Endodermal cell (in vitro differentiated cells): ENCODE measurements around the gene DAGLA. TPM values are rescaled to one million over a fixed set of nuclear protein-coding genes. Genes with fewer than 3 reads are reported as not detected.

Source experiments
- DNase-seq: peaks from one replicate; pipeline ENCODE4 v3.0.0-alpha.2; 2017
- H3K27ac ChIP-seq: 2 replicates; pipeline ENCODE4 v1.5.1; 2013; ENCODE audit warnings: mild to moderate bottlenecking, low read depth, low read length, moderate library complexity
- H3K27me3 ChIP-seq: 2 replicates; pipeline ENCODE4 v1.6.1; 2013; ENCODE audit warnings: mild to moderate bottlenecking, low read length, moderate library complexity; ENCODE audit not compliant: insufficient read depth, control insufficient read depth, poor library complexity, severe bottlenecking
- H3K36me3 ChIP-seq: 2 replicates; pipeline ENCODE4 v1.7.0; 2013; ENCODE audit warnings: mild to moderate bottlenecking, low read length, moderate library complexity; ENCODE audit not compliant: control insufficient read depth, insufficient read depth
- H3K4me1 ChIP-seq: one replicate; pipeline ENCODE4 v1.7.0; 2013; ENCODE audit warnings: low read length; ENCODE audit not compliant: control insufficient read depth, insufficient read depth
- H3K4me3 ChIP-seq: 2 replicates; pipeline ENCODE4 v1.5.1; 2013; ENCODE audit warnings: mild to moderate bottlenecking, low read length, moderate library complexity
- H3K9ac ChIP-seq: 2 replicates; pipeline ENCODE4 v1.6.1; 2013; ENCODE audit warnings: mild to moderate bottlenecking, low read length, moderate library complexity; ENCODE audit not compliant: poor library complexity, severe bottlenecking; ENCODE audit errors: extremely low read depth
- H3K9me3 ChIP-seq: 2 replicates; pipeline ENCODE4 v1.6.1; 2013; ENCODE audit warnings: mild to moderate bottlenecking, low read length, moderate library complexity; ENCODE audit not compliant: control insufficient read depth
- H3K27ac Mint-ChIP-seq: 2 replicates; pipeline ENCODE4 v1.8.0; 2020; ENCODE audit warnings: mixed read lengths
- H3K27me3 Mint-ChIP-seq: 2 replicates; pipeline ENCODE4 v1.8.0; 2021; ENCODE audit warnings: mild to moderate bottlenecking, mixed read lengths; ENCODE audit not compliant: insufficient read depth
- H3K36me3 Mint-ChIP-seq: 2 replicates; pipeline ENCODE4 v1.8.0; 2020; ENCODE audit warnings: low read depth, mixed read lengths
- H3K4me1 Mint-ChIP-seq: 2 replicates; pipeline ENCODE4 v1.8.0; 2020; ENCODE audit warnings: mixed read lengths
- H3K4me3 Mint-ChIP-seq: 2 replicates; pipeline ENCODE4 v1.8.0; 2020; ENCODE audit warnings: mild to moderate bottlenecking, moderate library complexity, mixed read lengths
- H3K9me3 Mint-ChIP-seq: 2 replicates; pipeline ENCODE4 v1.8.0; 2020; ENCODE audit warnings: mild to moderate bottlenecking, mixed read lengths
- WGBS, 2 experiments: methylation state at CpG; one replicate each; pipeline versions ENCODE4 v1.1.5 to v1.1.7; 2013; ENCODE audit warnings: missing lambda C conversion rate in 2 of 2, mixed read lengths in 1 of 2; ENCODE audit not compliant: insufficient coverage in 1 of 2, insufficient read length in 1 of 2; 5-methylcytosine and 5-hydroxymethylcytosine counted together
- total RNA-seq, 2 donors: library from RNA; stranded (reverse); fragmentation: NEBNext Ultra II Directional in 1 of 2; extraction: Animal tissue kit (Norgen Biotek cat#: 25700) in 1 of 2; gene quantifications; 2 replicates in 1 of 2; 3 replicates in 1 of 2; pipeline ENCODE4 v1.2.1, GENCODE V29; 2021
- TF ChIP-seq, protein P1 (sequence below): fragments of 200-600 bp; sonication (generic); conservative IDR thresholded peaks from 2 replicates; pipeline ENCODE4 v1.5.0; 2021; ENCODE audit warnings: antibody characterized with exemption, mild to moderate bottlenecking

DAGLA gene
- total RNA-seq, 2 donors from 2014 or later: 5.6 to 8.7 TPM

- no peaks in the 10 kb centered on the region for H3K9me3 Mint-ChIP-seq
- no peaks in the 10 kb centered on the region for H3K36me3 Mint-ChIP-seq
- peaks cover 42% of the 10 kb centered on the region for H3K4me1 Mint-ChIP-seq
- no peak overlapping the region for H3K9ac ChIP-seq
- H3K27ac ChIP-seq: no peak overlapping the region
- H3K4me3 ChIP-seq: no peak overlapping the region
- peak overlapping the region; percentile 26 for H3K27ac Mint-ChIP-seq
- H3K9me3 ChIP-seq: no peaks in the 10 kb centered on the region
- peaks cover 14% of the 10 kb centered on the region for H3K27me3 Mint-ChIP-seq
- H3K36me3 ChIP-seq: no peaks in the 10 kb centered on the region
- 92 to 95% methylated on average over 9 to 15 of the region's 15 CpGs for WGBS, 2 experiments
- TF ChIP-seq, protein P1, sequence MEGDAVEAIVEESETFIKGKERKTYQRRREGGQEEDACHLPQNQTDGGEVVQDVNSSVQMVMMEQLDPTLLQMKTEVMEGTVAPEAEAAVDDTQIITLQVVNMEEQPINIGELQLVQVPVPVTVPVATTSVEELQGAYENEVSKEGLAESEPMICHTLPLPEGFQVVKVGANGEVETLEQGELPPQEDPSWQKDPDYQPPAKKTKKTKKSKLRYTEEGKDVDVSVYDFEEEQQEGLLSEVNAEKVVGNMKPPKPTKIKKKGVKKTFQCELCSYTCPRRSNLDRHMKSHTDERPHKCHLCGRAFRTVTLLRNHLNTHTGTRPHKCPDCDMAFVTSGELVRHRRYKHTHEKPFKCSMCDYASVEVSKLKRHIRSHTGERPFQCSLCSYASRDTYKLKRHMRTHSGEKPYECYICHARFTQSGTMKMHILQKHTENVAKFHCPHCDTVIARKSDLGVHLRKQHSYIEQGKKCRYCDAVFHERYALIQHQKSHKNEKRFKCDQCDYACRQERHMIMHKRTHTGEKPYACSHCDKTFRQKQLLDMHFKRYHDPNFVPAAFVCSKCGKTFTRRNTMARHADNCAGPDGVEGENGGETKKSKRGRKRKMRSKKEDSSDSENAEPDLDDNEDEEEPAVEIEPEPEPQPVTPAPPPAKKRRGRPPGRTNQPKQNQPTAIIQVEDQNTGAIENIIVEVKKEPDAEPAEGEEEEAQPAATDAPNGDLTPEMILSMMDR: no peak
- no peak overlapping the region for H3K4me3 Mint-ChIP-seq
- H3K4me1 ChIP-seq: peaks cover 37% of the 10 kb centered on the region
- no peaks in the 10 kb centered on the region for H3K27me3 ChIP-seq
- no peak for DNase-seq
Observed at GRCh38 chr11:61757213-61757862, 77.1 kb downstream of the DAGLA start.

DNA sequence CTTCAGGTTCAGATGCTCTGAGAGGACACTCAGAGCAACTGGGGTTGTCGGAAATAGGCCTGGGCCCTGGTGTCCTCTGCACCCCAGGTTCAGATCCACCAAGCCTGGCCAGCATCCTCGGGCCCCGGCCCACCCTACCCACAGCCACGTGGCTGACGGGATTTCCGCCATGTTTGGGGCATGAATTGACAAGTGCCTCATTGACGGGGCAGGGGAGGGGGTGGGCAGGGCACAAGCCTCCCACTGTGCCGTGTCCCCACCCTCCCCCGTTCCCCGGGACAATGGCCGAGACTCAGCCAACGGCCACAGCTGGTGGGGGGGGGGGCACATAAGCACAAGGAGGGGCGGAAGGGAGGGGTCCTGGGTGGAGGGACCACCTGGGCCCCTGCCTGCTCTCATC, 80.8 kb downstream of the DAGLA start:
- Mint-ChIP-seq H3K9me3 (no peaks in the 10 kb centered on the region), H3K27me3 (no peaks in the 10 kb centered on the region), H3K27ac (no peak overlapping the region), H3K4me3 (no peak overlapping the region), H3K4me1 (peaks cover 20% of the 10 kb centered on the region), H3K36me3 (no peaks in the 10 kb centered on the region)
- Histone ChIP-seq H3K27me3 (no peaks in the 10 kb centered on the region), H3K4me1 (peaks cover 16% of the 10 kb centered on the region), H3K9ac (no peak overlapping the region), H3K9me3 (no peaks in the 10 kb centered on the region), H3K4me3 (no peak overlapping the region), H3K36me3 (no peaks in the 10 kb centered on the region), H3K27ac (no peak overlapping the region)
- WGBS, 2 experiments: 80 to 95% methylated on average over 4 to 10 of the region's 13 CpGs
- no peak for DNase-seq
- TF ChIP-seq, protein P1: no peak

DNA sequence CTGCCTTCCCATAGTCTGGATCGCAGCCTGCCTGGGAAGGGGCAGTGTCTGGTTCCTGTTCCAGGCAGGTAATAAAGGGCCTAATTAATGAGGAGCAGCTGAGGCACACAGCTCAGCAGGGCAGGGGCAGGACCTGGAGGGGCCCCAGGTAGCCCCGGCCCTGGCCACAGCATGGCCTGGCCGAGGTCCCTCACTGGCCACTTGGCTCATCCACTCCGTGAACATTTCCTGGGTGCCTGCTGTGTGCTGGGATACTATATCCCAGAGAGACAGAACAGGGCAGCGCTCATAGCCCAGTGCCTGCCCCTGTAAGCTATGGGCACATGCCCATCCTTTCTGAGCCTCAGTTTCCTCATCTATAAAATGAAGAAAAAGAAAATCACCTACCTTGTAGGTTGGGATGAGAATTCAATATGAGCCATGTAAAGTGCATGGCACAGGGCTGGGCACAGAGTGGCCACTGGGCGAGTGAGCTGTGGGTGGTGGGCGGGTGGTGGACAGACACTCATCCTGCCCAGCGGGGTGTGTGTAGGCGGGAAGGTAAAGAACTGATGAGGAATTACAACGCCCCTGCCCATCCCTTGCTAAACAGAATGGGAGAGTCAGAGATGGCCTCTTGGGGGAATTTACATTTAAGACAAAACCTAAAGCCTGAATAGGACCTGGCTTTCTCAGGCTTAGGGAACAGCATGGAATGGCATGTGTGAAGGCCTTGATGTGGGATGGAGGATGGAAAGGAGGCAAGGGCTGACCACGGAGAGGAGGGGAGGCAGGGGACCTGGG, 81.4 kb downstream of the DAGLA start:
- H3K27me3 ChIP-seq: no peaks in the 10 kb centered on the region
- no peak for DNase-seq
- Mint-ChIP-seq H3K4me1 (peaks cover 13% of the 10 kb centered on the region), H3K4me3 (no peak overlapping the region), H3K27me3 (no peaks in the 10 kb centered on the region), H3K9me3 (no peaks in the 10 kb centered on the region), H3K27ac (no peak overlapping the region), H3K36me3 (no peaks in the 10 kb centered on the region)
- TF ChIP-seq, protein P1: no peak
- H3K9ac ChIP-seq: no peak overlapping the region
- no peak overlapping the region for H3K4me3 ChIP-seq
- no peak overlapping the region for H3K27ac ChIP-seq
- H3K36me3 ChIP-seq: no peaks in the 10 kb centered on the region
- no peaks in the 10 kb centered on the region for H3K9me3 ChIP-seq
- H3K4me1 ChIP-seq: peaks cover 9% of the 10 kb centered on the region
- WGBS, 2 experiments: 81 to 92% methylated on average over 7 to 11 of the region's 11 CpGs
